ENCODE data around the gene TPD52L1. TPM values are rescaled to one million over a fixed set of nuclear protein-coding genes. Genes with fewer than 3 reads are reported as not detected.

The TPD52L1 gene
- total and polyA plus RNA-seq, 2 of the 4 experiments (the other 2 are of a cell fraction) = 10.2 to 13.5 TPM

DNA sequence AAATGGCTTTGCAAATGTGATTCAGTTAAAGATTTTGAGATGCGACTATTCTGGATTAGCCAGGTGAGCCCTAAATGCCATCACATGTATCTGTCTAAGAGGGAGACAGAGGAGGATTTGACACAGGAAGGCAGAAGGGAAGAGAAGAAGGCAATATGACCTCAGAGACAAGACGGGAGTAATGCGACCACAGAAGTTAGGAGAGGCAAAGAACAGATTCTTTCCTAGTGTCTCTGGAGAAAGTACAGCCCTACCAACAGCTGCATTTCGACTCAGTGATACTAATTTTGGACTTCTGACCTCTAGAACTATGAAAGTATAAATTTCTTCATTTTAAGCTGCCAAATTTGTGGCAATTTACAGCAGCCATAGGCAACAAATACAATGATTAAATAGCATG is 24.2 kb upstream of the TPD52L1 start:
- Histone ChIP-seq H4K20me1 (ENCODE audit: insufficient read depth, low read length) (no peaks in the 10 kb centered on the region), H3K18ac (ENCODE audit: low read depth, low read length) (no peak overlapping the region), H2AK5ac (ENCODE audit: low read depth, low read length) (no peak overlapping the region), H3K4me2 (ENCODE audit: low read depth, low read length) (no peak overlapping the region), H3K36me3 (ENCODE audit: control insufficient read depth, insufficient read depth, low read length) (no peaks in the 10 kb centered on the region), H4K8ac (ENCODE audit: low read depth in 2 of 2, low read length in 2 of 2) (no peak overlapping the region), H2BK15ac (ENCODE audit: low read depth, low read length) (no peak overlapping the region), H3K56ac (ENCODE audit: extremely low read depth, insufficient read depth, low read length) (no peak overlapping the region), H2AFZ (replicated peaks; ENCODE audit: low read length, poor library complexity) (no peak overlapping the region), H3K4ac (ENCODE audit: low read depth, low read length) (no peak overlapping the region), H3K23ac (ENCODE audit: low read depth, low read length) (no peak overlapping the region), H2BK120ac (ENCODE audit: low read depth, low read length) (no peak overlapping the region), H3K9ac (ENCODE audit: low read depth, low read length) (no peak overlapping the region), H3K27ac (ENCODE audit: insufficient read depth, low read length) (no peak overlapping the region), H2AK9ac (replicated peaks; ENCODE audit: low read depth, low read length, poor library complexity) (no peak overlapping the region), H3K27me3 (ENCODE audit: control insufficient read depth, insufficient read depth, low read length) (no peaks in the 10 kb centered on the region), H3K9me3 (ENCODE audit: control insufficient read depth, insufficient read depth, low read length) (no peaks in the 10 kb centered on the region), H2BK20ac (ENCODE audit: low read depth, low read length) (no peak overlapping the region), H2BK5ac (ENCODE audit: low read depth, low read length, poor library complexity, severe bottlenecking) (no peak overlapping the region), H3K9me1 (ENCODE audit: insufficient read depth, low read length) (no peaks in the 10 kb centered on the region; the same call in 1 of the 2 replicates), H4K91ac (ENCODE audit: insufficient read depth, low read depth, low read length) (no peak overlapping the region), H3K79me1 (ENCODE audit: low read depth in 1 of 2, low read length in 2 of 2) (no peaks in the 10 kb centered on the region), H3K14ac (replicated peaks; ENCODE audit: low read depth, low read length) (no peak overlapping the region), H3K4me3 (ENCODE audit: insufficient read depth, low read depth, low read length) (no peak overlapping the region), H4K5ac (ENCODE audit: low read depth, low read length) (no peak overlapping the region), H3K4me1 (ENCODE audit: control insufficient read depth, insufficient read depth, low read length) (no peaks in the 10 kb centered on the region)
- BruUV-seq (replicated peaks) = no TSS peak
- dilution Hi-C loops (cut with HindIII; ENCODE audit: low sequenced_read_pairs, unreplicated experiment) = no loop called here
- DNase-seq (no peak), ATAC-seq (ENCODE audit: low read depth) (no peak)
- ChIA-PET CTCF (no interaction called here), POLR2A (ENCODE audit: unreplicated experiment) (no interaction called here)
- intact Hi-C loops (cut with micrococcal nuclease) = no loop called here
- TF ChIP-seq ELK1 (IDR thresholded peaks at IDR 0.05; ENCODE audit: borderline replicate concordance, low read depth, low read length) = no peak
- no peak for TF ChIP-seq MAFK (IDR thresholded peaks at IDR 0.05; ENCODE audit: low read depth, low read length)
- TF ChIP-seq, protein P1, sequence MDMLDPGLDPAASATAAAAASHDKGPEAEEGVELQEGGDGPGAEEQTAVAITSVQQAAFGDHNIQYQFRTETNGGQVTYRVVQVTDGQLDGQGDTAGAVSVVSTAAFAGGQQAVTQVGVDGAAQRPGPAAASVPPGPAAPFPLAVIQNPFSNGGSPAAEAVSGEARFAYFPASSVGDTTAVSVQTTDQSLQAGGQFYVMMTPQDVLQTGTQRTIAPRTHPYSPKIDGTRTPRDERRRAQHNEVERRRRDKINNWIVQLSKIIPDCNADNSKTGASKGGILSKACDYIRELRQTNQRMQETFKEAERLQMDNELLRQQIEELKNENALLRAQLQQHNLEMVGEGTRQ (IDR thresholded peaks at IDR 0.05; ENCODE audit: low read depth, low read length) = no peak
- no peak for TF ChIP-seq CHD1 (IDR thresholded peaks at IDR 0.05; ENCODE audit: low read depth, low read length)
- TF ChIP-seq CEBPB (IDR thresholded peaks at IDR 0.05; ENCODE audit: low read depth, low read length) = no peak
- TF ChIP-seq MAZ (IDR thresholded peaks at IDR 0.05; ENCODE audit: borderline replicate concordance, low read depth, low read length) = no peak
- TF ChIP-seq NFE2L2 (IDR thresholded peaks at IDR 0.05; ENCODE audit: low read depth, low read length) = no peak
- TF ChIP-seq, protein P2, sequence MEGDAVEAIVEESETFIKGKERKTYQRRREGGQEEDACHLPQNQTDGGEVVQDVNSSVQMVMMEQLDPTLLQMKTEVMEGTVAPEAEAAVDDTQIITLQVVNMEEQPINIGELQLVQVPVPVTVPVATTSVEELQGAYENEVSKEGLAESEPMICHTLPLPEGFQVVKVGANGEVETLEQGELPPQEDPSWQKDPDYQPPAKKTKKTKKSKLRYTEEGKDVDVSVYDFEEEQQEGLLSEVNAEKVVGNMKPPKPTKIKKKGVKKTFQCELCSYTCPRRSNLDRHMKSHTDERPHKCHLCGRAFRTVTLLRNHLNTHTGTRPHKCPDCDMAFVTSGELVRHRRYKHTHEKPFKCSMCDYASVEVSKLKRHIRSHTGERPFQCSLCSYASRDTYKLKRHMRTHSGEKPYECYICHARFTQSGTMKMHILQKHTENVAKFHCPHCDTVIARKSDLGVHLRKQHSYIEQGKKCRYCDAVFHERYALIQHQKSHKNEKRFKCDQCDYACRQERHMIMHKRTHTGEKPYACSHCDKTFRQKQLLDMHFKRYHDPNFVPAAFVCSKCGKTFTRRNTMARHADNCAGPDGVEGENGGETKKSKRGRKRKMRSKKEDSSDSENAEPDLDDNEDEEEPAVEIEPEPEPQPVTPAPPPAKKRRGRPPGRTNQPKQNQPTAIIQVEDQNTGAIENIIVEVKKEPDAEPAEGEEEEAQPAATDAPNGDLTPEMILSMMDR (conservative IDR thresholded peaks at IDR 0.05; ENCODE audit: low read depth, low read length) = no peak
- no peak for TF ChIP-seq MXI1 (IDR thresholded peaks at IDR 0.05; ENCODE audit: borderline replicate concordance, low read depth, low read length)
- TF ChIP-seq SMC3 (IDR thresholded peaks at IDR 0.05; ENCODE audit: low read depth, low read length) = no peak
- TF ChIP-seq POLR2A (IDR thresholded peaks at IDR 0.05; ENCODE audit: low read depth, low read length) = no peak
- WGBS, 2 experiments (ENCODE audit: extremely low coverage in 2 of 2, insufficient read length in 1 of 2) = 86% methylated on average over 1 of the region's 4 CpGs; no CpG with 5 or more reads in 1 of the 2 experiments
- in situ Hi-C loops (cut with MboI; ENCODE audit: low sequenced_read_pairs) = no loop called here

Data from IMR-90 (cell line).